NB4 (cell line): ENCODE data around the gene CASP10.

ENCODE experiments used
- DNase-seq: peaks from one replicate; pipeline ENCODE4 v3.0.0; 2010; ENCODE audit warnings: low read depth
- H3K4me3 ChIP-seq: one replicate; pipeline ENCODE4 v1.5.1; 2011; ENCODE audit warnings: mild to moderate bottlenecking, low read depth, low read length, moderate library complexity
- MYC ChIP-seq: IDR thresholded peaks from 2 replicates; pipeline ENCODE4 v1.6.1; 2011; ENCODE audit warnings: low read depth, low read length
- POLR2A ChIP-seq: IDR thresholded peaks from 2 replicates; pipeline ENCODE4 v1.6.1; 2011; ENCODE audit warnings: mild to moderate bottlenecking; ENCODE audit not compliant: insufficient read length; ENCODE audit errors: extremely low read depth
- TF ChIP-seq, protein P1 (sequence below): IDR thresholded peaks from 2 replicates; pipeline ENCODE4 v1.6.1; 2011; ENCODE audit warnings: low read depth, low read length
- TF ChIP-seq, protein P2 (sequence below): IDR thresholded peaks from one replicate; pipeline ENCODE4 v1.5.1; 2012; ENCODE audit warnings: low read depth, low read length

CASP10 gene

DNA sequence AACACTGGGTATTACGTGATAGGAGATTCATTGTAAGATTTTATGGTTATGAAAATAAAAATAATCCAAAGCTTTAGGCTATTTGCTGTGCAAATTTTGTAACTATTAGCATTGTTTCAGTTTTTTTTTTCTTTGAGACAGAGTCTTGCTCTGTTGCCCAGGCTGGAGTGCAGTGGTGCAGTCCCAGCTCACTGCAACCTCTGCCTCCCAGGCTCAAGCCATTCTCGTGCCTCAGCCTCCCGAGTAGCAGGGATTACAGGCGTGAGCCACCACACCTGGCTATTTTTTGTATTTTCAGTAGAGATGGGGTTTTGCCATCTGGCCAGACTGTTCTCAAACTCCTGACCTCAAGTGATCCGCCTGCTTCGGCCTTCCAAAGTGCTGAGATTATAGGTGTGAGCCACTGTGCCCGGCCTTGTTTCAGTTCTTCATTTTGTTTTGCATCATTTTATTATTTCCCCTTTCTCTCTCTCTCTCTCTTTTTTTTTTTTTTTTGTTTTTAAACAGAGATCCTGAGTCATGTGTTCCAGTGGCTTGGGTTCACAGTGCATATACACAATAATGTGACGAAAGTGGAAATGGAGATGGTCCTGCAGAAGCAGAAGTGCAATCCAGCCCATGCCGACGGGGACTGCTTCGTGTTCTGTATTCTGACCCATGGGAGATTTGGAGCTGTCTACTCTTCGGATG is 25.8 kb downstream of the CASP10 start:
- H3K4me3 ChIP-seq = no peak overlapping the region
- peak; percentile 71 for DNase-seq
- TF ChIP-seq MYC (no peak), POLR2A (no peak)
- TF ChIP-seq, protein P1, sequence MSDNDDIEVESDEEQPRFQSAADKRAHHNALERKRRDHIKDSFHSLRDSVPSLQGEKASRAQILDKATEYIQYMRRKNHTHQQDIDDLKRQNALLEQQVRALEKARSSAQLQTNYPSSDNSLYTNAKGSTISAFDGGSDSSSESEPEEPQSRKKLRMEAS = no peak
- TF ChIP-seq, protein P2, sequence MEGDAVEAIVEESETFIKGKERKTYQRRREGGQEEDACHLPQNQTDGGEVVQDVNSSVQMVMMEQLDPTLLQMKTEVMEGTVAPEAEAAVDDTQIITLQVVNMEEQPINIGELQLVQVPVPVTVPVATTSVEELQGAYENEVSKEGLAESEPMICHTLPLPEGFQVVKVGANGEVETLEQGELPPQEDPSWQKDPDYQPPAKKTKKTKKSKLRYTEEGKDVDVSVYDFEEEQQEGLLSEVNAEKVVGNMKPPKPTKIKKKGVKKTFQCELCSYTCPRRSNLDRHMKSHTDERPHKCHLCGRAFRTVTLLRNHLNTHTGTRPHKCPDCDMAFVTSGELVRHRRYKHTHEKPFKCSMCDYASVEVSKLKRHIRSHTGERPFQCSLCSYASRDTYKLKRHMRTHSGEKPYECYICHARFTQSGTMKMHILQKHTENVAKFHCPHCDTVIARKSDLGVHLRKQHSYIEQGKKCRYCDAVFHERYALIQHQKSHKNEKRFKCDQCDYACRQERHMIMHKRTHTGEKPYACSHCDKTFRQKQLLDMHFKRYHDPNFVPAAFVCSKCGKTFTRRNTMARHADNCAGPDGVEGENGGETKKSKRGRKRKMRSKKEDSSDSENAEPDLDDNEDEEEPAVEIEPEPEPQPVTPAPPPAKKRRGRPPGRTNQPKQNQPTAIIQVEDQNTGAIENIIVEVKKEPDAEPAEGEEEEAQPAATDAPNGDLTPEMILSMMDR = no peak

DNA sequence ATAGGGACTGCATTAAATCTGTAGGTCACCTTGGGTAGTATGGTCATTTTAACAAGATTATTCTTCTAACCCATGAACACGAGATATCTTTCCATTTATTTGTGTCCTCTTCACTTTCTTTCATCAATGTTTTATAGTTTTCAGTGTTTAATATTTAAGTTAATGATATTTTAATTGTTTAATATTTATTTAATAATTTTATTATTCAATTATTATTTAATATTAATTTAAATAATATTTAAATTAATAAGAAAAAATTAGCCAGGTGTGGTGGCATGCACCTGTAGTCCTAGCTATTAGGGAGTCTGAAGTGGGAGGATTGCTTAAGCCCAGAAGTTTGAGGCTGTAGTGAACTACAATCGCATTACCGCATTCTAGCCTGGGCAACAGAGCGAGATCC is 33.0 kb downstream of the CASP10 start:
- TF ChIP-seq, protein P1 = no peak
- TF ChIP-seq POLR2A (no peak), MYC (no peak)
- TF ChIP-seq, protein P2 = no peak
- no peak overlapping the region for H3K4me3 ChIP-seq
- DNase-seq = no peak

DNA sequence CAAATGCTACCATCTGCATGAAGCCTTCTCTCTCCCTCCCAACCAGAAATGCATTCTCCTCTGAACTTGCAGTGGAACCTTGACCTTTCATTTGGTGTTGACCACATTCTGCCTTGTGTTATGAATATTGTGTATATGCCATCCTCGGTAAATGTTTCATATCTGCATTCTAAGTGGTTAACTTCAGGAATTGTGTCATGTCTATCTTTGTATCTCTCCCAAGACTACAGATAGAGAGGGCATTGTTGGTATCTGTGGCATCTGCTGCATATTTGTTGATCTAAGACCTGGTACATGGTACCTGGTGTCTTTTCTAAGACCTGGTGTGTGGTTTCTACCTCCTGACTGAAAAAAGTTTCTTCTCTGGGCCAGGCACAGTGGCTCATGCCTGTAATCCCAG is 34.0 kb downstream of the CASP10 start:
- TF ChIP-seq, protein P2 = no peak
- no peak for DNase-seq

DNA sequence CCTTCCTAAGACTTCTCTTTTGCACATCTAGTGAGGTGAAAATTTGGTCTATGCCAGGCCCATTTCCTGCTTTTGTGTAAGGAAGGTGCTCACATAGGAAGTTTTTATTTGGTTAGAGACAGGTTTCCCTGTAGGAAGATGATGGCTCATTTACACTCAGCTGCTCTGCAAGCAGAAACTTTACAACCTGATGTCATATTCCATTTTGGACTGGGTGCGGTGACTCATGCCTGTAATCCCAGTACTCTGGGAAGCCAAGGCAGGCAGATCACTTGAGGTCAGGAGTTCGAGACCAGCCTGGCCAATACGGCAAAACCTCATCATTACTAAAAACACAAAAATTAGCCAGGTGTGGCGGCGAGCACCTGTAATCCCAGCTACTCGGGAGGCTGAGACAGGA is 35.8 kb downstream of the CASP10 start:
- TF ChIP-seq, protein P1 = no peak
- TF ChIP-seq POLR2A (no peak), MYC (no peak)
- TF ChIP-seq, protein P2 = no peak
- no peak for DNase-seq
- H3K4me3 ChIP-seq = no peak overlapping the region

More for the DNA sequence above, 34.0 kb downstream of the CASP10 start:
- no peak overlapping the region for H3K4me3 ChIP-seq

DNA sequence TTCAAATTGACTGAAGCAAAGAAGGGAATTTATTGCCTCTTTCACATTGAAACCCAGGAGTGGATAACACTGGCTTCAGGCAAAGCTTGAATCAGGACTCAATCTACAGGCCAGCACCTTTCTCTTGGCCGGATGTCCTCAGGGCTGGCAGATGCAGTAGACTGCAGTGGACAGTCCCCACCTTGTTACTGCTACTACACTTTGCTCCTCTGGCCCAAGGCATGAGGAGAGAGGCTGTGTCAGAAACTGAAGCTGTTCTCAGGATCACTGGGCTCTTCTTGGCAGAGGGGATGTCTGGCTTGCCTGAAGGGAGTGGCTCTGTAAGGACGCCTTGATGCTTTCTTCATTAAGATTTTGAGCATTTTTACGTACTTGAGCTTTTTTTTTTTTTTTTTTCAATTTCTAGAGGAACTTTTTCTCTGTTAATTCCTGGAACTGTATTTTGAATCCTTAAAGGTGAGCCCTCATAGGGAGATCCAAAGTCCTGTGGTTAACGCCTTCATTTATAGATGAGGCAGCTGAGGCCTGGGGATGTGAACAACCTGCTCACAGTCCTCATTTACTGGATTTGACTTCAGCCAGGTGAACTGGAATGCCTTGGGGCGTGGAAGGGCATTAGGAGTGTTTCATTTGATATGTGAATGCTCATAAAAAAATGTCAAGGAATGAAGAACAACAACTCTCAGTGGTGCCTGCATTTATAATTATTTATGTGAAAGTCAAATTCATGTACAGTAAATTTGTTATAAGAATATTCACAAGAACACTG is 36.6 kb downstream of the CASP10 start:
- TF ChIP-seq, protein P2 = no peak
- TF ChIP-seq, protein P1 = no peak
- TF ChIP-seq POLR2A = no peak
- TF ChIP-seq MYC = no peak
- DNase-seq = no peak
- H3K4me3 ChIP-seq = no peak overlapping the region
